ENCODE measurements around the gene PPP1R13B. TPM values are rescaled to one million over a fixed set of nuclear protein-coding genes. Genes with fewer than 3 reads are reported as not detected.
A peak's percentile ranks its signal among the peaks of the same experiment; 100 is the strongest.
"Not testable (repeated sequence)": the region's sequence is repeated elsewhere in the genome, so short reads cannot be mapped to it uniquely, and the experiment has no call there.

The PPP1R13B gene
- total RNA-seq, 1 donor from 2014 or later = 39.8 TPM

DNA sequence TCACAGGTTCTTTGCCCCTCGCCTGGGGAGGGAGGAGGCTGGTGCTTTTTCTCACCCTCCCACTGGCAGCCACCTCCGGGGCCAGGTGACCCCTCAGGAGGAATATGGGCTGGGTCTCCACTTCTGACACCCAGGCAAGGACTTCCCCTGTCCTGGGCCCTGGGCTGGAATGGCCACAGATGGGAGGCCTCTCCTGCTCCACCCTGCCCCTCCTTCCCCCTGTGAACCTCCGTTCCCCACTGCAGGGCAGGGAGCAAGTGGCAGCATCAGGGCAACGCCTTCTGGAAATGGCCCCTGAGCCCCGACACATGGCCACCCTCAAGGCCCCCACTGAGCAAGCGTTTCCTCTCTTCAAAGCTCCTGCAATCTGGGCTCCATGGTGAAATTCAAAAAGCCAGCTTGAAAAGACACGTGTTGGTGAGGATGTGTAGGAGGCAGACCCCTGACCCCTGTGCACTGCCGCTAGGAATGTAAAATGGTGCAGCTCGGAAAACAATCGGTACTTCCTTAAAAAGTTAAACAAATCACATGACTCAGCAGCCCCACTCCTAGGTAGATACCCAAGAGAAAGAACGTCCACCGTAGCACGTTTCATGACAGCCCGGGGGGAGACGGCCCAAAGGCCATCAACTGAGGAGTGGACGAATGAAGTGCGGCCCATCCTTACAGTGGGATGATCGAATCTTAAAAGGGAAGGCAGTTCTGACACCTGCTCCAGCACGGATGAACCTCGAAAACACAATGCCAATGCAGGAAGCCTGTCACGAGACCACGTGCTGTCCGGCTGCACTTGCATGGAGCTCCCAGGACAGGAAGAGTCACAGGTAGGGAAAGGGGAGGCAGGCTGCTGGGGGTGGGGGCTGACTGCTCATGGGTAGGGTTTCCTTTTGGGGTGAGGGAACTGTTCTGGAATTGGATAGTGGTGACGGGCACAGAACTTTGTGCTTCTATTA is 143.7 kb downstream of the PPP1R13B start:
- DNase-seq (ENCODE audit: extremely low read depth, low read depth, low spot score) = peak; percentile 7

DNA sequence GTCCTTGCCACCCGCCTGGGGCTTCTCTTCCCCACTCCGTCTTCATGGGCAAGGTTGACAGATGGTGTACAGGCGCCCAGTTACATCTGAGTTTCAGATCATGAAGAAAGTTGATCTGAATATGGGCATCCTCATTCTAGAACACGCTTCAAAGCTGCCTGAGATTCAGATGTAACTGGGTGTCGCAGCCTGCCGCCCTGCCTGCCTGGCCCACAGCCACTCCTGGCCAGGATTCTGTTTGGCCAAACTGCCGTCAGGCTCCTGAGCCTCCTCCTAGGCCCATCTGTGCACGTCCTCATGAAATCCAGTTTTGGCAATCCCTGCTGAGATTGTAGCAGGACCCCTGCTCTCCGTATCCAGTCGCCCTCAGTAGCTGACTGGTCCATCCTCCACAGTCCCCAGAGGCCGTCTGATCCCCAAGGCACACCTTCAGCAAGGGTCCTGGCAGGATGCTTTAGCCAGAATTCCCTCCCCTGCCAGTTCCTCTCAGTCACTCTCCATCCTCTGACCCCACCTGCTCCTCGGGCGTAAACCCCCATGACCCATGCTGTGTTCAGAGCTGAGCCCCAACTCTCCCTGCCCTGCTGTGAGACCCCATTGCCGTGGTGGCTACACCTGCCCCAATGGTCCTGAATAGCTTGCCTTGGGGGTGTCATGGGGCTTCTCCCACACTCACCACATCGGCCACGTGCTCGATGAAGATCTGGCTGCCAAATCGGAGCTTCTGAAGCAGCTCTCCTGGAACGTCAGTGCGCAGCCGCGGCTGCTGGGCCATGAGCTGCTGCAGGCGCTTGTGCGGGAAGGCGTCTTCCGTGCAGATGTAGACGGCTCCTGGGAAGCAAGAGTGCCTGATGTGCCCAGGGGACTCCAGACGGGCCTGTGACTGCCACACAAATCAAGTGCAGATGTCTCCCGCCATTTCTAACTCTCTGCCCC is 144.6 kb downstream of the PPP1R13B start:
- no peak for DNase-seq (ENCODE audit: extremely low read depth, low read depth, low spot score)

DNA sequence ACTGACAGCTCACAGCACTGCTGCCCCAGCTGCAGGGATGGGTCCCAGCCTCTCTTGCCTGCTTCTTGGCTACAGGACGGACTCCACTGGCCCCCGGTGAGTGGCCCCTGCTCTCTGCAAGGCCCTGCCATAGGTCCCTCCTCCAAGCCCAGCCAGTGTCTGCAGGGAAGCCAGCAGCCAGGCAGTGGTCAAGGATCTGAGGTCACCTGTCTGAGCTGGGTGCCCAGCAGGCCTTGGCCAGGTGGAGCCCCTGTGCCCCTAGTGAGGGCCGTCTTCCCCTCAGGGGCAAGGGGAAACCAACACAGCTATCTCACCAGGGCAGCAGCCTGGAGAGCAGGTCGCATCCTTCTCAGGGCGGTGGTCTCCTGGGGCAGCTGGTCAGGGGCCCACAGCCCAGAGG is 145.3 kb downstream of the PPP1R13B start:
- DNase-seq (ENCODE audit: extremely low read depth, low read depth, low spot score) = no peak

DNA sequence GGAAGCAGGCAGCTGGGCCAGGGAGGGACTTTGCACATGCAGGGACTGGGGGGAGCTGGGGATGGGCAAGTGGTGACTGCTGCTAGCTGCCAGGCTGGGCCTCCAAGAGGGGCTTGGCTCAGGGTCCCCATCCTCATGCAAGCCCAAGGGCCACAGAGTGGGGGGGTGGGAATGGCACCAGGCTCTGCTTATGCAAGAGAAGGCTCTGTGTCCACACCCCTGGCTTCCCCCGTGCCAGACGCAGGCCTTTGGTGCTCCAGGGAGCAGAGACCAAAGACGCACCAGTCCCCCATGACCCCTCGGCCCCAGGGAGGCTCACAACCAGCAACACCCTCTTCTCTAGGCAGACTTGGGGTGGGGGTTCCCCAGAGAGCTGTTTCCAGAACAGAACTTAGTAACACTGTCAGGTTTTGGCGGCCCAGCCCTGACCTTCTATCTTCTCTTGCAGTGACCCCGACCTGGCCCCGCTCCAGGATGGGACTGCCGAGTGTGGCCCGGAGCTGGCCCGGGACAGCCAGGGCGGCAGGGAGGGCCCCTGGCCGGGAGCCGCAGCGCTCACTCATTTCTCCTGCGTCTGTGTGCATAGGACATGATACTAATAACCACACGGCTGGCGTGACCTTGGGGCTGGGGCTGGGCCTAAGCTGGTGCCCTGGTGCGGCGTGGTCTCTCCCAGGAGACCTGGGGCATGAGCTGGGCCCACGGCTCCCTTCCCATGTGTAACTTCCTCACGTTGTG is 146.5 kb downstream of the PPP1R13B start:
- DNase-seq (ENCODE audit: extremely low read depth, low read depth, low spot score) = no peak

DNA sequence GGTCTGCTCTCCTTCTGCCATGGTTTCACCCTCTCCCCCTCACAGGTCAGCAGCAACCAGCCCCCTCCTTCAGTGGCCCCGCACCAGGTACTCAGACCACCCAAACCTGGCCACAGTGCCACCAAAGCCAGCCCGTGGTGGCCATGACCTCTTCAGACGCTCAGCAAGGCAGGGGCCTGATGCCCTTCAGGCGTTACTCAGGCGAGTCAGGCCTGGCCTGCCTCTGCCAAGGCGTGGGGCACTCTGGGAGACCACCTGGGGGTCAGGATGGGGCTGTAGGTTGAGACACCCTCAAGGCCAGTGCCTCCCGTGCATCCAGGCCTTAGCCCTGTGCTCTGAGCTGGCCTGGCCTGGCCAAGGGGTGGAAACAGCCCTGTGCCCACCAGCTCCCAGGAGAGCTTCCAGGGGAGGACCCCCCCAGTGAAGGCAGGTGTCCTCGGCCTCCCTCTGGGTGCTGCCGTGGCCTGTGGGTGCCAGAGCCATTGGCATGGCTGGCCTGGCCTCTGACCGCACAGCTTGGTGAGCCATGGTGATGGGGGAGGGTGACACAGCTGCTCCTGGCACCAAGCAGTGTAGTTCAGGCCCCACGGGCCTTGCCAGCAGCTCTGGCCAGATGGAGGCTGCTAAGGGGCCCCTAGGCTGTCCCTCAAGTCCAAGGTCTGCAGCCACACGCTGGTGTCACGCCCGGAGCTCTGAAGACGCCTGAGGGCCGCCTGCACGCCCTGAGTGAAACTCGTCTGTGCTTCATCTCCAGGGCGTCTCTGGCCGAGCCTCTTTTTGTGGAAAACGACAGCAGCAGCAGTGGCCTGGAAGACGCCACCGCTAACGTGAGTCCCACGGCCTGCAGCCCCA is 147.2 kb downstream of the PPP1R13B start:
- DNase-seq (ENCODE audit: extremely low read depth, low read depth, low spot score) = no peak

DNA sequence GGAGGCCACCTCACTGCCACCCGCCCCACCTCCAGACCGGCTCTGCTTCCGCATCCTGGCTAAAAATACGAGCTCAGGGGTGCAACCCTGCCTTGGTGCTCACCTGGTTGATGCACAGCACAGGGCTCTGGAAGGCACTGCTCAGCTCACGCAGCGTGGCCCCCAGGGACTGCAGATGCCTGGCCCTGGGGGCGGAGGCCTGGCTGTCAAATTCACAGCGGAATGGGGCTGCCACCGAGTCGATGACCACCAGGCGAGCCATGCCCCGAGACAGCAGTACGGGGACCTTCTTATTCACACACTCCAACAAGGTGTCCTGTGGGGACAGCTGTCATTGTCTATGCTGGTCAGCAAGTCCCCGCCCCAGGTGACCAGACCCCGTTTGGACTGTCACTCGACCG is 148.1 kb downstream of the PPP1R13B start:
- no peak for DNase-seq (ENCODE audit: extremely low read depth, low read depth, low spot score)

DNA sequence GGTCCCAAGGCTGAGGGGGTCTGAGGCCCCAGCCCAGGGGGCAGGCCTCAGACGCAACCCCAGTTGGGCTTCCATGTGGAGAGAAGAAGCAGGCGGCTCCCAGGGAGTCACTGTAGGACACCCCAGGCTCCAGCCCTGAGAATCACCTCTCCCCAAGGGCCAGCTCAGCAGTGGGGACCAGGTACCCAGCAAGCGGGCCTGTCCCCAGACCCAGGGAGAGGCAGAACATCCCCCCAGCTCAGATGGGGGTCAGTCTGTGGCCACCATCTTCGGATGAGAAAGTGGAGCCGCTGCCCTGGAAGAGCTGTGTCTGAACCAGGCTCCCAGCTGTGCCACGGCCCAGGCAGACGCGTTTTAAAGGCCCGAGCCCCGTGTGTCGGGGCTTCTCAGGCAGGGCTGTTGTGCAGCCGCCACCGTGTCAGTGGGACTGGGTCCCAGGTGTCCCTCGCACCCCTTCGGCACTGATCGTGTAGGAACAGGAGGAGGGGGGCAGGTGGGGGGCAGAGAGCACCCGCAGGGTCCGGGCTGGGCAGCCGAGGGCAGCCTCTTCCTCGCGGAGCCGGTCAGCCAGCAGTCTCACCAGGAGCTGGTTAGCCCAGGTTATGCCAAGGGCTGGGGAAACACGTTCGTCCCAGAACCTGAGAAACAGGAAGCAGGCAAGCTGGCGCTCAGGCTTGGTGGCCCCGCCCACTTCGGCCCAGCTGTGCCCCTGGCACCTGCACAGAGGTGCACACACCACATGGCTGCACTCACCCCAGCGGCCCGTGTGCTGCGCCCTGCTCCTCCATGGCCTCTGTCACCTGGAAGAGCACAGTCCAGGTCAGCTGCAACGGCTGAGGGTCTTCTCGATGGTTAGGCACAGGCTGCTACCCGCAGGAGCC is 148.8 kb downstream of the PPP1R13B start:
- no peak for DNase-seq (ENCODE audit: extremely low read depth, low read depth, low spot score)

DNA sequence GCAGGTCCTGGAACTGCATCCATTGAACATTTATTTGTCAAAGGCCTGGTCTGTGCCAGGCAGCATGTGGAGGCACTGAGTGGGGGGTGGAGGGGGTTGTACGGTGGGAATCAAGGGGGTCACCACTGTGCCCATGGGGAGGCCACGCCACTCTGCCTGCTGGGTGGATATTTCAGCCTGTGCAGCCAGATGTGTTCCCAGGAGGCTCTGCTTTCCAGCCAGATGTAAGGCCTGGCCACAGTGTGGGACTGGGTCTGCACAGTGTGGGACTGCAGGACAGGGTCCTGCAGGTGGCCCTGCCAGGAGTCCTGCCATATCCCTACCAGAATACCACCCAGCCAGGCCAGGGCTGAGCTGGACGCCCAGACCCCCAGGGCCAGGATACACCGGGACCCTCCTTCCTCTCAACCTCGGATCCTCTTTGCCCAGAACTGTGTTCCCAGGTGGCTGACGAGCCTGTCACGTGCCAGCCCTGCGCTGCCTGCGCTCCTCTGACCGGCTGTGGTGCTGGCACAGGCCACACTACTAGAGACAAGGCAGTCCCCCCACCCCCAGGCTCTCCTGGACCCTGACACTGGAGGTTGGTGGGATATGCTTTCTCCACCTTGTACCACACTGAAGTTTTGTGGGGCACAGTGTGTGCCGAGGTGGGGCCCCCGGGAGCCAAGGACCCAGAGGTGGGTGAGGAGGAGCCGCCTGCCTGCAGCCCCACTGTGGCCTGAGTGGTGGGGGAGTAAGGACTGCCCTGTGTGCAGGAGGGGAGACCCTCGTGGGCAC is 149.6 kb downstream of the PPP1R13B start:
- no peak for DNase-seq (ENCODE audit: extremely low read depth, low read depth, low spot score)

DNA sequence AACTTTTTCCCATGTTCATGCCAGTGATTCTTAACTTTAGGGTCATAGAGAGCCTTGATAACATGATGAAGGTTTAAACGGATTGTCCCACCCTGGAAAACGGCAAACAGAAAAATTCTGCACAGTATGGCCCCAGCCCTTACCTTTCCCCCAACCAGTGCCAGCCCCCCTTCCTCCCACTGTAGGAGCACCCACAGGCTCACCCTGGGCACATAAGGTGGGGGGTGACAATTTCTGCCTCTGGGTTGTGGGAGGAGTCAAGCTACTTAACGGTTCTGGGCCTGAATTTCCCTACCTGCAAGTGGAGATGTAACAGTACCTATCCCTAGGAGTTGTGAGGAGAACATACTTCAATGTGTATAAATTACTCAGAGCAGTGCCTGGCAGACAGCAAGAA is 150.2 kb downstream of the PPP1R13B start:
- no peak for DNase-seq (ENCODE audit: extremely low read depth, low read depth, low spot score)

DNA sequence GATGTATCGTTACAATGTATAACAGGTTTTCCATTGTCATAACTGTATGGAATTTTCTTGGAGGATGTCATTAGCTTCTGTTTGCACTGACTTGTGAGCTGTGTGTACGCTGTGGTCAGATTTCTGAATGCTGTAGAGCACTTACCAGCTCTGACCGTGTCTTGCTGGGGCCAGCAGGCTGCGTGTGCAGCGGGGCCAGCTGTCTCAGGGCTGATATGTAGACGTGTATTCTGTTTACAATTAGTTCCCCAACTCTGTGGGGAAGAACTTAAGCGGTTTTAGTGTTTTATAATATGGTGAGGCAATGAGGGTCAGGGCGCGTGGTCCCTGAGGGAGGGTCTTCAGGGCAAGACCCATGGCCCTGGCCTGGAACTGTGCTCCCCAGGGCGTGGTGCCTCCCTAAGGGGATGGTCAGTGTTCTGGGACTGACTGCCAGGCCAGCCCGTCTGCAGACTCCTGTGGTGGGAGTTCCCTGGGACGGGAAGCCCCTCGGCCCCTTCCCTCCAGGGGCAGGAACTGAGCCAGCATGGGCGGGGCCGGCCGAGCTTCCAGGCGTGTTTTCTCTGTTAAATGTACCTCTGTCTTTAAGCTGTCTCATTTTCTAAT is 150.8 kb downstream of the PPP1R13B start:
- no peak for DNase-seq (ENCODE audit: extremely low read depth, low read depth, low spot score)

DNA sequence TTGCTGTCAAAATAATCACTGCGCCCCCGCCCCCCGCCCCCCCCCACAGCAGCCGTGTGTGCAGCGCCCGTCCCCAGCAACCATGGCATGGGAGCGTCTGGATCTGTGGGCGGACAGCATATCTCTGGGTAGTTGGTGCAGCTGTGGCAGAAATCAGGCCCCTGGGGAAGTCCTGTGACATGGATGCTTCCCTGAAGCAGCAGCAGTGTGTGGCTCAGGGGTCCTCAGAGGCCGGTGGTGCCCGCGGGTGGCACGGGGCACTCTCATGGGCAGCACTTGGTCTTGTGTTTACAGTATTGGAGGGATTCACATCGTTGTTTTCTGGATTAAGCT is 151.3 kb downstream of the PPP1R13B start:
- DNase-seq (ENCODE audit: extremely low read depth, low read depth, low spot score) = no peak

DNA sequence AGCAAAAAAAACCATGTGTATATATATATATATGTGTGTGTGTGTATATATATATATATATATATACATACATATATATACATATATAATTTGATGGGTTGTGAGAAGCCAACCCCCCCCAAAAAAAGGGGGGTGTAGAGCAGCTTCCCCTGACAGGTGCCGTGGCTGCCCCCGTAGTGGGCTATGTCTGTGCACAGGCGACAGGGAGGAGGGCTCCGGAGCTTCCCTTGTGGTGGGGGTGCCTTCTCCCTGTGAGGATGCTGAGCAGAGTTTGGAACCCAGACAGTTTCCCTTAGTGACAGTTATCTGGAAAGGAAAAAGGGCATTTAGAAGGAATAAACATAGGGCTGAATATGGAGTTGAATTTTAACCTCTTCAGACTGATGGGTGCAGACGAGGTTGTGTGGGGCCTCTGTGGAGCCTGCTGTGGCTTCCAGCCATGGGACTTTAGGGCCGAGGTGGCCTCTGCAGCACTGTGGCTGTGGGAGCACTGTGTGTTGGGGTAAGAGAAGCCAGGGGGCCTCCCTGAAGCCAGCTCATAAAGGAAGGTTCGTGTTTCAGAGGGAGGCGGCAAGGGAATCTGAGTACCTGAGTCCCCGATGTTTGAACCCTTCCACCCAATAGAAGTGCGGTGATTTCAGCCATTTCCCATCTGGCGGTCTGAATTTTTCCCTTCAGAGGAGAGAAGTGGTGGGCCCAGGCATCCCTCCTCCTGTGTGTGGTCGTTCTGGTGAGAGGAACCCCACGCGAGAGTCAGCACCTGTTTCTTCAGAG is 151.9 kb downstream of the PPP1R13B start:
- no peak for DNase-seq (ENCODE audit: extremely low read depth, low read depth, low spot score)

DNA sequence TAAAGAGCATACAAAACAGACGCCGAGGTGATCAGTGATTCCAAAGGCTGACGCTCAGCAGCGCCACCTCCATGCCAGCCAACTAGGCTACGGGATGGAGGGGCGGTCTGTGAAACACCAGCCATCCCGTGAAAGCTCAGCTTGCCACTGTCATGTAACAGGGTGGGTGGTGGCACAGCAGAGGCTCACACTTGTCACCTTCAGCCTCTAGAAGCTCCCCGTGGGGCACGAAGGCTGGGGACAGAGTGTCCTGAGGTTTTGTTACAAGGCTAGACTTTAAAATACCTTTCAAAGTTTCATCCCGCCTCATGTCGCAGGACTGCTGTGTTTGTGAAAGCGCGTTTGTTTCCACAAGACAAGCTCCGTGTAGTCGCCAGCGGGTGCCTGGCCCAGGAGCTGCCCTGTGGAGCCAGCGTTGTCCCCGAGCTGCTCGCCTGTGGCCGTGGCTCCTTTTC is 152.8 kb downstream of the PPP1R13B start:
- DNase-seq (ENCODE audit: extremely low read depth, low read depth, low spot score) = no peak

DNA sequence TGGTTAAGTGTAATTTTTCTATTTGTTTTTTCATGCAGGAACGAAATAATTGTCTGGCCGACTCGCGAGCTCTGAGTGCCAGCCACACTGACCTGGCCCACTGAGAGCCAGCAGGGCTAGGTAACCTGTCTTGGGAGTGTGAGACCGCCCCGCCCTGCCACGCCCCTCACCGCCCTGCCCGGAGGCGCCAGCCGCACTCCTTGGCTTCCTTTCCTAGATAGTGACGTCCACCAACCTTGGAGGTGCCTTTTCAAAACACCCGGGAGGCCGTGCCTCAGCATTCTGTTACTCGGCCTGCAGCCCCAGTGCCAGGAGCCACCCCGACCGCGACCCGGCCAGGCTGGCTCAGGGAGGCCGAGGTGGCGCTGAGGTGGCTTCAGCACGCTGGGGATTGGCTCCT is 153.9 kb downstream of the PPP1R13B start:
- no peak for DNase-seq (ENCODE audit: extremely low read depth, low read depth, low spot score)

DNA sequence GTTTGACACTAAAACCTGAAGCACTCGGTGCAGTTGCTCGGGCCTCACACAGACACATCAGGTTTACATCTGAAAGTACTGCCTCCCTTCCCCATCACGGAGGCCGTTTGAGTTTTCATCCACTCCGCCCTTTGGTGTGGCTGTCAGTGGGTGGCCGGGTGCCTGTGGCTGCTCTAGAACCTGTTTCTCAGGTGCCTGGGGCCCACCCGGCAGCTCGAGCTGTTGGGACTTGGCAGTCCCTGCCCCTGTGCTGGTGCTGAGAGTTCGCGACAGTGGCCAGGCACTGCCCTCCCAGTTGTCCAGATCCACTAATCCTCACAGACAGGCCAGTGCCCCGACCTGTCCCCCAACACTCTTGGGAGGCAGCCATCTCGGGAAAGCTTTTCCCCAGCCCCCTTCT is 154.5 kb downstream of the PPP1R13B start:
- no peak for DNase-seq (ENCODE audit: extremely low read depth, low read depth, low spot score)

DNA sequence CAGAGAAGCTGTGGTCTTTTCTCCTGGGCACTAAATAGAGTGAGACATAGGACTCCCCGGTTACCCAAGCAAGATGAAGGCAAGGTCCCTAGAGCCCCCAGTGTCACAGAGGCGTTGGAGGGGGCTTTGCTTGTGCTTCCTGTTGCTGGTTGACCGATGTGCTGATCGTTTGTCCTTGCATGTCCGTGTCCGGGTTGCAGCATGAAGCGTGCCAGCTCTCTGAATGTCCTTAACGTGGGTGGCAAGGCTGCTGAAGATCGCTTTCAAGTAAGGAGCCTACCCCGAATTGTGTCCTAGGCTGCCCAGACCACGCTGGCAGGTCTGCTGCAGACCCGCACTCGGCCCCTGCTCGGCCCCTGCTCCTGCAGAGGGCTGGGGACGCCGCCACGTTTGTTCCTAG is 155.2 kb downstream of the PPP1R13B start:
- DNase-seq (ENCODE audit: extremely low read depth, low read depth, low spot score) = no peak

DNA sequence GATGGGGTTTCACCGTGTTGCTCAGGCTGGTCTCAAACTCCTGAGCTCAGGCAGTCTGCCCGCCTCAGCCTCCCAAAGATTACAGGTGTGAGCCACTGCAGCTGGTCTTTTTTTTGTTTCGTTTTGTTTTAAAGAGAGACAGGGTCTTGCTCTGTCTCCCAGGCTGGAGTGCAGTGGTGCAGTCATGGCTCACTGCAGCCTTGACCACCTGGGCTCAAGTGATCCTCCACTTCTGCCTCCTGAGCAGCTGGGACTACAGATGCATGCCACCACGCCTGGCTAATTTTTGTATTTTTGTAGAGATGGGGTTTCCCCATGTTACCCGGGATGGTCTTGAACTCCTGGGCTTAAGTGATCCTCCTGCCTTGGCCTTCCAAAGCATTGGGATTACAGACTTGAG is 155.7 kb downstream of the PPP1R13B start:
- not testable (repeated sequence) for DNase-seq (ENCODE audit: extremely low read depth, low read depth, low spot score)

Data from glomerular endothelial cell (primary cell).